Activated T-helper 9 cell treated with anti-CD3 and anti-CD28 coated beads, Interleukin-2, amount 50 U/mL, for 16 hours (primary cell): ENCODE measurements around the gene SCD5.

Experiments
- DNase-seq: peaks from one replicate; pipeline ENCODE4 v3.0.0-alpha.2; 2020; ENCODE audit warnings: low read depth

Gene SCD5

GRCh38 chr4:82691431-82691830 is 107.2 kb downstream of the SCD5 start:
- no peak for DNase-seq

- DNase-seq, result no peak
Measured at GRCh38 chr4:82688091-82688795, 110.4 kb downstream of the SCD5 start.

GRCh38 chr4:82687531-82687930 is 111.1 kb downstream of the SCD5 start:
- no peak for DNase-seq

- DNase-seq, result no peak
Measured at GRCh38 chr4:82681754-82682153, 116.8 kb downstream of the SCD5 start.

GRCh38 chr4:82680834-82681233 is 117.8 kb downstream of the SCD5 start:
- DNase-seq, result no peak

GRCh38 chr4:82679531-82679930 is 119.1 kb downstream of the SCD5 start:
- DNase-seq, result no peak

GRCh38 chr4:82678051-82678450 is 120.5 kb downstream of the SCD5 start:
- no peak for DNase-seq

GRCh38 chr4:82677327-82677726 is 121.3 kb downstream of the SCD5 start:
- DNase-seq, result no peak

GRCh38 chr4:82667761-82668480 is 130.7 kb downstream of the SCD5 start:
- no peak for DNase-seq

- no peak for DNase-seq
Measured at GRCh38 chr4:82666970-82667665, 131.5 kb downstream of the SCD5 start.

- no peak for DNase-seq
Measured at GRCh38 chr4:82661181-82661992, 137.2 kb downstream of the SCD5 start.

- DNase-seq, result no peak
Measured at GRCh38 chr4:82652062-82652461, 146.5 kb downstream of the SCD5 start.

GRCh38 chr4:82650868-82651267 is 147.7 kb downstream of the SCD5 start:
- DNase-seq, result no peak

- no peak for DNase-seq
Measured at GRCh38 chr4:82648356-82648755, 150.2 kb downstream of the SCD5 start.

- no peak for DNase-seq
Measured at GRCh38 chr4:82645936-82646565, 152.5 kb downstream of the SCD5 start.

- no peak for DNase-seq
Measured at GRCh38 chr4:82644734-82645126, 153.9 kb downstream of the SCD5 start.

- DNase-seq, result no peak
Measured at GRCh38 chr4:82643994-82644733, 154.4 kb downstream of the SCD5 start.

- DNase-seq, result no peak
Measured at GRCh38 chr4:82642331-82642730, 156.3 kb downstream of the SCD5 start.

- no peak for DNase-seq
Measured at GRCh38 chr4:82640540-82640939, 158.1 kb downstream of the SCD5 start.

- no peak for DNase-seq
Measured at GRCh38 chr4:82639971-82640370, 158.6 kb downstream of the SCD5 start.

- no peak for DNase-seq
Measured at GRCh38 chr4:82638479-82638878, 160.1 kb downstream of the SCD5 start.
